ENCODE results near the gene CAV2.

CAV2 gene

GRCh38 chr7:116496653-116497052 lies 2.9 kb upstream of the CAV2 start:
- Histone ChIP-seq H3K27me3 (ENCODE audit: control insufficient read depth, insufficient read depth, low read length) (peaks cover 35% of the 10 kb centered on the region), H3K4me3 (ENCODE audit: low read length) (no peak overlapping the region), H3K9me3 (ENCODE audit: control insufficient read depth, low read depth, low read length) (no peaks in the 10 kb centered on the region), H3K36me3 (ENCODE audit: control insufficient read depth, low read depth, low read length) (no peaks in the 10 kb centered on the region), H3K9ac (ENCODE audit: low read length) (no peak overlapping the region), H3K27ac (ENCODE audit: low read length) (no peak overlapping the region), H3K4me1 (ENCODE audit: control insufficient read depth, low read depth, low read length) (peaks cover 8% of the 10 kb centered on the region)

- H3K27ac ChIP-seq (ENCODE audit: low read length), result no peak overlapping the region
- H3K27me3 ChIP-seq (ENCODE audit: control insufficient read depth, insufficient read depth, low read length), result peaks cover 40% of the 10 kb centered on the region
Measured at GRCh38 chr7:116497708-116498107, 1.8 kb upstream of the CAV2 start.

GRCh38 chr7:116500078-116500853 lies 728 bp downstream of the CAV2 start:
- Histone ChIP-seq H3K9me3 (ENCODE audit: control insufficient read depth, low read depth, low read length) (no peaks in the 10 kb centered on the region), H3K27ac (ENCODE audit: low read length) (no peak overlapping the region), H3K4me1 (ENCODE audit: control insufficient read depth, low read depth, low read length) (peaks cover 8% of the 10 kb centered on the region), H3K27me3 (ENCODE audit: control insufficient read depth, insufficient read depth, low read length) (peaks cover 40% of the 10 kb centered on the region), H3K36me3 (ENCODE audit: control insufficient read depth, low read depth, low read length) (no peaks in the 10 kb centered on the region), H3K4me3 (ENCODE audit: low read length) (peak overlapping the region; percentile 57), H3K9ac (ENCODE audit: low read length) (no peak overlapping the region)

More at GRCh38 chr7:116497708-116498107, 1.8 kb upstream of the CAV2 start:
- Histone ChIP-seq H3K4me1 (ENCODE audit: control insufficient read depth, low read depth, low read length) (peaks cover 8% of the 10 kb centered on the region), H3K36me3 (ENCODE audit: control insufficient read depth, low read depth, low read length) (no peaks in the 10 kb centered on the region), H3K4me3 (ENCODE audit: low read length) (no peak overlapping the region), H3K9me3 (ENCODE audit: control insufficient read depth, low read depth, low read length) (no peaks in the 10 kb centered on the region), H3K9ac (ENCODE audit: low read length) (no peak overlapping the region)

GRCh38 chr7:116501425-116502167 lies 2.1 kb downstream of the CAV2 start:
- H3K9ac ChIP-seq (ENCODE audit: low read length), result no peak overlapping the region

GRCh38 chr7:116502201-116503096 lies 2.9 kb downstream of the CAV2 start:
- H3K4me3 ChIP-seq (ENCODE audit: low read length), result no peak overlapping the region
- no peak overlapping the region for H3K9ac ChIP-seq (ENCODE audit: low read length)
- H3K36me3 ChIP-seq (ENCODE audit: control insufficient read depth, low read depth, low read length), result no peaks in the 10 kb centered on the region
- H3K27ac ChIP-seq (ENCODE audit: low read length), result no peak overlapping the region
- H3K9me3 ChIP-seq (ENCODE audit: control insufficient read depth, low read depth, low read length), result no peaks in the 10 kb centered on the region
- peaks cover 8% of the 10 kb centered on the region for H3K4me1 ChIP-seq (ENCODE audit: control insufficient read depth, low read depth, low read length)
- peaks cover 40% of the 10 kb centered on the region for H3K27me3 ChIP-seq (ENCODE audit: control insufficient read depth, insufficient read depth, low read length)

More at GRCh38 chr7:116501425-116502167, 2.1 kb downstream of the CAV2 start:
- Histone ChIP-seq H3K36me3 (ENCODE audit: control insufficient read depth, low read depth, low read length) (no peaks in the 10 kb centered on the region), H3K27ac (ENCODE audit: low read length) (no peak overlapping the region), H3K4me1 (ENCODE audit: control insufficient read depth, low read depth, low read length) (peaks cover 8% of the 10 kb centered on the region), H3K9me3 (ENCODE audit: control insufficient read depth, low read depth, low read length) (no peaks in the 10 kb centered on the region), H3K27me3 (ENCODE audit: control insufficient read depth, insufficient read depth, low read length) (peaks cover 40% of the 10 kb centered on the region), H3K4me3 (ENCODE audit: low read length) (no peak overlapping the region)

- H3K4me3 ChIP-seq (ENCODE audit: low read length), result no peak overlapping the region
- H3K36me3 ChIP-seq (ENCODE audit: control insufficient read depth, low read depth, low read length), result no peaks in the 10 kb centered on the region
- peaks cover 31% of the 10 kb centered on the region for H3K27me3 ChIP-seq (ENCODE audit: control insufficient read depth, insufficient read depth, low read length)
- no peak overlapping the region for H3K27ac ChIP-seq (ENCODE audit: low read length)
- H3K9me3 ChIP-seq (ENCODE audit: control insufficient read depth, low read depth, low read length), result no peaks in the 10 kb centered on the region
- no peak overlapping the region for H3K9ac ChIP-seq (ENCODE audit: low read length)
- peaks cover 8% of the 10 kb centered on the region for H3K4me1 ChIP-seq (ENCODE audit: control insufficient read depth, low read depth, low read length)
Measured at GRCh38 chr7:116503835-116504234, 4.3 kb downstream of the CAV2 start.

GRCh38 chr7:116505278-116505677 lies 5.7 kb downstream of the CAV2 start:
- Histone ChIP-seq H3K27ac (ENCODE audit: low read length) (no peak overlapping the region), H3K36me3 (ENCODE audit: control insufficient read depth, low read depth, low read length) (no peaks in the 10 kb centered on the region), H3K9me3 (ENCODE audit: control insufficient read depth, low read depth, low read length) (no peaks in the 10 kb centered on the region), H3K9ac (ENCODE audit: low read length) (no peak overlapping the region), H3K27me3 (ENCODE audit: control insufficient read depth, insufficient read depth, low read length) (peaks cover 19% of the 10 kb centered on the region), H3K4me1 (ENCODE audit: control insufficient read depth, low read depth, low read length) (peaks cover 8% of the 10 kb centered on the region), H3K4me3 (ENCODE audit: low read length) (no peak overlapping the region)

GRCh38 chr7:116505823-116506222 lies 6.3 kb downstream of the CAV2 start:
- Histone ChIP-seq H3K9ac (ENCODE audit: low read length) (no peak overlapping the region), H3K36me3 (ENCODE audit: control insufficient read depth, low read depth, low read length) (no peaks in the 10 kb centered on the region), H3K27me3 (ENCODE audit: control insufficient read depth, insufficient read depth, low read length) (peaks cover 13% of the 10 kb centered on the region), H3K27ac (ENCODE audit: low read length) (no peak overlapping the region), H3K4me1 (ENCODE audit: control insufficient read depth, low read depth, low read length) (peaks cover 2% of the 10 kb centered on the region), H3K4me3 (ENCODE audit: low read length) (no peak overlapping the region), H3K9me3 (ENCODE audit: control insufficient read depth, low read depth, low read length) (no peaks in the 10 kb centered on the region)

- Histone ChIP-seq H3K27ac (ENCODE audit: low read length) (no peak overlapping the region), H3K36me3 (ENCODE audit: control insufficient read depth, low read depth, low read length) (no peaks in the 10 kb centered on the region), H3K9ac (ENCODE audit: low read length) (no peak overlapping the region), H3K27me3 (ENCODE audit: control insufficient read depth, insufficient read depth, low read length) (no peaks in the 10 kb centered on the region), H3K9me3 (ENCODE audit: control insufficient read depth, low read depth, low read length) (no peaks in the 10 kb centered on the region), H3K4me3 (ENCODE audit: low read length) (no peak overlapping the region), H3K4me1 (ENCODE audit: control insufficient read depth, low read depth, low read length) (no peaks in the 10 kb centered on the region)
Measured at GRCh38 chr7:116509982-116510579, 10.5 kb downstream of the CAV2 start.

- Histone ChIP-seq H3K4me3 (ENCODE audit: low read length) (no peak overlapping the region), H3K4me1 (ENCODE audit: control insufficient read depth, low read depth, low read length) (no peaks in the 10 kb centered on the region), H3K9me3 (ENCODE audit: control insufficient read depth, low read depth, low read length) (no peaks in the 10 kb centered on the region)
Measured at GRCh38 chr7:116510795-116511194, 11.3 kb downstream of the CAV2 start.

More at GRCh38 chr7:116510795-116511194, 11.3 kb downstream of the CAV2 start:
- Histone ChIP-seq H3K36me3 (ENCODE audit: control insufficient read depth, low read depth, low read length) (no peaks in the 10 kb centered on the region), H3K27me3 (ENCODE audit: control insufficient read depth, insufficient read depth, low read length) (no peaks in the 10 kb centered on the region), H3K9ac (ENCODE audit: low read length) (no peak overlapping the region), H3K27ac (ENCODE audit: low read length) (no peak overlapping the region)

All from iPS-18a (cell line).